Heart left ventricle (tissue), 16 donors: ENCODE results near the gene GSTM4. TPM values are rescaled to one million over a fixed set of nuclear protein-coding genes. Genes with fewer than 3 reads are reported as not detected.

ENCODE experiments used
- ATAC-seq, 4 donors: fragments of 200-7000 bp; cut with Tn5 transposase; one replicate each; pipeline ENCODE4 v1.9.1; 2020 to 2022; ENCODE audit warnings: moderate library complexity in 4 of 4, mild to moderate bottlenecking in 3 of 4, moderate number of reproducible peaks in 1 of 4
- DNase-seq, 5 donors: peaks; one replicate each; pipeline ENCODE4 v3.0.0-alpha.2; 2020
- H3K27ac ChIP-seq, 12 donors: fragments of 200-600 bp; sonication (generic) in 4 of 12; one replicate each; pipeline versions ENCODE4 v1.5.0 to v1.8.0; 2016 to 2022; ENCODE audit warnings: mild to moderate bottlenecking in 2 of 12
- H3K27me3 ChIP-seq, 9 donors: fragments of 200-600 bp; sonication (generic) in 2 of 9; one replicate each; pipeline versions ENCODE4 v1.5.1 to v1.8.0; 2016 to 2022; ENCODE audit warnings: mild to moderate bottlenecking in 3 of 9
- H3K36me3 ChIP-seq, 9 donors: fragments of 200-600 bp; sonication (generic) in 2 of 9; one replicate each; pipeline versions ENCODE4 v1.5.0 to v1.8.0; 2018 to 2022; ENCODE audit warnings: mild to moderate bottlenecking in 2 of 9
- H3K4me1 ChIP-seq, 12 donors: fragments of 200-600 bp; sonication (generic) in 4 of 12; one replicate each; pipeline versions ENCODE4 v1.5.0 to v1.8.0; 2016 to 2022; ENCODE audit warnings: mild to moderate bottlenecking in 3 of 12
- H3K4me3 ChIP-seq, 12 donors: fragments of 200-600 bp; sonication (generic) in 4 of 12; one replicate each; pipeline versions ENCODE4 v1.5.0 to v1.8.0; 2017 to 2022; ENCODE audit warnings: mild to moderate bottlenecking in 9 of 12, moderate library complexity in 4 of 12
- H3K9me3 ChIP-seq, 12 donors: fragments of 200-600 bp; sonication (generic) in 4 of 12; one replicate each; pipeline versions ENCODE4 v1.5.0 to v1.8.0; 2016 to 2022; ENCODE audit warnings: mild to moderate bottlenecking in 1 of 12
- CTCF ChIP-seq, 12 donors: fragments of 200-600 bp; sonication (generic) in 4 of 12; IDR thresholded peaks; one replicate each; pipeline versions ENCODE4 v1.5.0 to v1.8.0; 2018 to 2022; ENCODE audit warnings: antibody characterized with exemption in 12 of 12, mild to moderate bottlenecking in 5 of 12
- POLR2A ChIP-seq, 2 donors: fragments of 450-650 bp; IDR thresholded peaks; one replicate each; pipeline ENCODE4 v1.6.1; 2017; ENCODE audit warnings: antibody characterized with exemption in 2 of 2, mild to moderate bottlenecking in 2 of 2, moderate library complexity in 2 of 2
- WGBS, 4 donors: extraction: QIAGEN DNeasy Blood & Tissue Kit in 2 of 4; methylation state at CpG; one replicate each; pipeline versions ENCODE4 v1.1.5 to v1.1.7; 2013 to 2018; 5-methylcytosine and 5-hydroxymethylcytosine counted together
- intact Hi-C, 10 donors: fragments of 100-400 bp; cut with DNase I; formaldehyde crosslinking; loops; one replicate each; pipeline versions ENCODE4 v1.11.1 to v1.14.2; 2022
- polyA plus RNA-seq, 2 donors: library from polyadenylated mRNA; stranded (reverse); fragments of 200-250 nt; gene quantifications; one replicate each; pipeline ENCODE4 v1.2.3, GENCODE V29; 2013
- total RNA-seq, 9 donors: library from RNA; depleted of rRNA in 2 of 9; stranded (reverse); fragments of >200 nt in 2 of 9; fragmentation: NEBNext Ultra II Directional in 3 of 9; extraction: Animal tissue kit (Norgen Biotek cat#: 25700) in 3 of 9; gene quantifications; one replicate each; pipeline versions ENCODE4 v1.1.0 to v1.2.4, GENCODE V29; 2016 to 2023
- donor health status: ischemic (EF 13 %, LVEDD 7.1; RV severe dilation, severe dysfunction).
- donor health status: healthy with polysubstance abuse.
- donor health status: DM: no; HTN: yes; CAD: no.
- donor health status: DM: no; HTN: no; CAD: no.
- donor health status: ischemic (EF 25% LVEDD 6.9; RV normal size, moderate dysfunction).
- donor health status: ischemic (EF 25% LVEDD 5.7; RV mildly dilated, moderate dysfunction).
- donor health status: healthy.
- donor health status: DM: yes; HTN: yes; CAD: no.
- donor health status: ischemic (EF 35%, LVEDD 5.7; RV mildly dilated, moderate dysfunction).
- donor health status: nonischemic (EF 11% LVEDD 7.7; RV severe dilation, severe dysfunction).
- donor health status: DM: yes; HTN: yes; CAD: no.
- donor health status: PGD.
- donor health status: ischemic (EF 29% LVEDD 5.4; RV normal size, mild dysfunction).
- donor health status: nonischemic (EF 23%, LVEDD 6.1; RV moderate dilation, normal function).

The GSTM4 gene
- total and polyA plus RNA-seq, 11 donors, result 21.7 to 48.4 (median 42.1) TPM

- Histone ChIP-seq H3K27me3 (no peaks in the 10 kb centered on the region), H3K36me3 (peaks cover 0 to 55% (median 25%) of the 10 kb centered on the region in 9 donors), H3K4me3 (no peak overlapping the region), H3K9me3 (no peaks in the 10 kb centered on the region), H3K4me1 (peaks cover 0 to 13% (median 5%) of the 10 kb centered on the region in 12 donors), H3K27ac (no peak overlapping the region)
- WGBS, 4 donors, result 77 to 80% (median 78%) methylated on average over 2 of the region's 2 CpGs
- intact Hi-C loops, result no loop called here
- ATAC-seq (no peak), DNase-seq (no peak)
- TF ChIP-seq POLR2A (IDR thresholded peaks at IDR 0.05), result no peak
- TF ChIP-seq CTCF (IDR thresholded peaks at IDR 0.05), result no peak
These were observed 5.5 kb downstream of the GSTM4 start for GRCh38 chr1:109661391-109661790.

- DNase-seq (no peak), ATAC-seq (no peak)
- Histone ChIP-seq H3K27ac (no peak overlapping the region), H3K4me1 (peaks cover 0 to 15% (median 7%) of the 10 kb centered on the region in 12 donors), H3K4me3 (no peak overlapping the region), H3K9me3 (no peaks in the 10 kb centered on the region), H3K27me3 (no peaks in the 10 kb centered on the region), H3K36me3 (peaks cover 0 to 38% (median 14%) of the 10 kb centered on the region in 9 donors)
- intact Hi-C loops, result loop anchor here in 1 of 10 donors (5.0 kb wide), 1 partner anchor 88 kb away; no protein-coding TSS in a partner anchor
- 91 to 97% (median 93%) methylated on average over 1 of the region's 1 CpG for WGBS, 4 donors
- no peak for TF ChIP-seq CTCF (IDR thresholded peaks at IDR 0.05)
- TF ChIP-seq POLR2A (IDR thresholded peaks at IDR 0.05), result no peak
These were observed 8.8 kb downstream of the GSTM4 start for GRCh38 chr1:109664671-109665070.

- Histone ChIP-seq H3K4me1 (peaks cover 0 to 15% (median 7%) of the 10 kb centered on the region in 12 donors), H3K36me3 (peaks cover 0 to 20% (median 7%) of the 10 kb centered on the region in 9 donors), H3K9me3 (no peaks in the 10 kb centered on the region), H3K27ac (peak within 1 kb of the TSS in 9 of 12 donors; percentile 13 to 68 (median 54)), H3K27me3 (no peaks in the 10 kb centered on the region), H3K4me3 (peak within 1 kb of the TSS; percentile 31 to 73 (median 62))
- ATAC-seq (peak; percentile 99 to 100 (median 100)), DNase-seq (peak; percentile 94 to 97 (median 96))
- TF ChIP-seq POLR2A (IDR thresholded peaks at IDR 0.05) (peak in 1 of 2 donors; percentile 60), CTCF (IDR thresholded peaks at IDR 0.05) (no peak)
- intact Hi-C loops, result loop anchor here in 1 of 10 donors (5.0 kb wide), 1 partner anchor 85 kb away; no protein-coding TSS in a partner anchor
- WGBS, 4 donors, result 11 to 15% (median 13%) methylated on average over 15 to 22 of the region's 22 CpGs
These were observed 11.7 kb downstream of the GSTM4 start, which contains the start of gene GSTM2 for GRCh38 chr1:109667452-109668122. GSTM2 (plus strand) TSS chr1:109668057; CDS start chr1:109668116, 59 bp downstream.

- peak in 3 of 4 donors; percentile 9 to 36 (median 21) for ATAC-seq
- Histone ChIP-seq H3K27me3 (no peaks in the 10 kb centered on the region), H3K4me3 (peak overlapping the region; percentile 31 to 73 (median 62)), H3K36me3 (peaks cover 0 to 22% (median 7%) of the 10 kb centered on the region in 9 donors), H3K9me3 (no peaks in the 10 kb centered on the region), H3K27ac (peak overlapping the region in 9 of 12 donors; percentile 13 to 68 (median 54)), H3K4me1 (peaks cover 0 to 12% (median 7%) of the 10 kb centered on the region in 12 donors)
- intact Hi-C loops, result loop anchor here in 1 of 10 donors (5.0 kb wide), 1 partner anchor 84 kb away; no protein-coding TSS in a partner anchor
- TF ChIP-seq CTCF (IDR thresholded peaks at IDR 0.05), result no peak
- no peak for TF ChIP-seq POLR2A (IDR thresholded peaks at IDR 0.05)
- 4 to 10% (median 7%) methylated on average over 7 to 26 of the region's 26 CpGs for WGBS, 4 donors
- no peak for DNase-seq
These were observed 12.3 kb downstream of the GSTM4 start for GRCh38 chr1:109668123-109668775.
